Heart right ventricle (tissue), 16 donors: ENCODE data around the gene DUSP28. TPM values are rescaled to one million over a fixed set of nuclear protein-coding genes. Genes with fewer than 3 reads are reported as not detected.
A peak's percentile ranks its signal among the peaks of the same experiment; 100 is the strongest.

ENCODE experiments used
- ATAC-seq, 8 donors: fragments of 200-7000 bp; cut with Tn5 transposase; one replicate each; pipeline ENCODE4 v1.9.1; 2020; ENCODE audit warnings: mild to moderate bottlenecking in 8 of 8, moderate library complexity in 8 of 8, moderate number of reproducible peaks in 1 of 8
- DNase-seq, 2 donors: peaks; one replicate each; pipeline ENCODE4 v3.0.0-alpha.2; 2020
- H3K27ac ChIP-seq, 10 donors: fragments of 200-600 bp; sonication (generic) in 2 of 10; one replicate each; pipeline versions ENCODE4 v1.5.0 to v1.8.0; 2020 to 2022; ENCODE audit warnings: mild to moderate bottlenecking in 3 of 10
- H3K27me3 ChIP-seq, 7 donors: fragments of 200-600 bp; one replicate each; pipeline ENCODE4 v1.8.0; 2021 to 2022; ENCODE audit warnings: mild to moderate bottlenecking in 2 of 7
- H3K36me3 ChIP-seq, 9 donors: fragments of 200-600 bp; sonication (generic) in 1 of 9; one replicate each; pipeline versions ENCODE4 v1.5.0 to v1.8.0; 2020 to 2022; ENCODE audit warnings: mild to moderate bottlenecking in 2 of 9
- H3K4me1 ChIP-seq, 9 donors: fragments of 200-600 bp; sonication (generic) in 1 of 9; one replicate each; pipeline versions ENCODE4 v1.5.0 to v1.8.0; 2020 to 2022; ENCODE audit warnings: mild to moderate bottlenecking in 4 of 9
- H3K4me3 ChIP-seq, 10 donors: fragments of 200-600 bp; sonication (generic) in 2 of 10; one replicate each; pipeline versions ENCODE4 v1.5.0 to v1.8.0; 2020 to 2022; ENCODE audit warnings: mild to moderate bottlenecking in 7 of 10, moderate library complexity in 2 of 10
- H3K9me3 ChIP-seq, 11 donors: fragments of 200-600 bp in 10 of 11; sonication (generic) in 2 of 11; one replicate each; pipeline versions ENCODE4 v1.5.0 to v1.8.0; 2013 to 2022; ENCODE audit warnings: mild to moderate bottlenecking in 2 of 11, control low read depth in 1 of 11, moderate library complexity in 1 of 11
- WGBS, 2 donors: extraction: QIAGEN DNeasy Blood & Tissue Kit; methylation state at CpG; one replicate each; pipeline ENCODE4 v1.1.7; 2013; ENCODE audit warnings: inconsistent platforms in 1 of 2; 5-methylcytosine and 5-hydroxymethylcytosine counted together
- intact Hi-C, 10 donors: fragments of 100-400 bp; cut with DNase I; formaldehyde crosslinking; loops; one replicate each; pipeline versions ENCODE4 v1.11.1 to v1.14.2; 2022
- polyA plus RNA-seq, 2 donors: library from polyadenylated mRNA; stranded (reverse); fragments of 200-250 nt; gene quantifications; one replicate each; pipeline ENCODE4 v1.2.3, GENCODE V29; 2013
- total RNA-seq, 10 donors: library from RNA; stranded (reverse); fragmentation: NEBNext Ultra II Directional in 3 of 10; extraction: Animal tissue kit (Norgen Biotek cat#: 25700) in 3 of 10; gene quantifications; one replicate each; pipeline versions ENCODE4 v1.2.1 to v1.2.4, GENCODE V29; 2021 to 2023
- TF ChIP-seq, protein P1 (sequence below), 9 donors: fragments of 200-600 bp; sonication (generic) in 2 of 9; IDR thresholded peaks; one replicate each; pipeline versions ENCODE4 v1.5.0 to v1.8.0; 2021 to 2022; ENCODE audit warnings: antibody characterized with exemption in 9 of 9, mild to moderate bottlenecking in 5 of 9, moderate library complexity in 1 of 9
- donor health status: Arrhythmogenic right ventricular cardiomyopathy.
- donor health status: ischemic (EF 13 %, LVEDD 7.1; RV severe dilation, severe dysfunction).
- donor health status: healthy with polysubstance abuse.
- donor health status: DM: no; HTN: yes; CAD: no.
- donor health status: DM: no; HTN: no; CAD: no.
- donor health status: ischemic (EF 25% LVEDD 6.9; RV normal size, moderate dysfunction).
- donor health status: ischemic (EF 25% LVEDD 5.7; RV mildly dilated, moderate dysfunction).
- donor health status: healthy.
- donor health status: DM: yes; HTN: yes; CAD: no.
- donor health status: Ischemic cardiomyopathy.
- donor health status: ischemic (EF 35%, LVEDD 5.7; RV mildly dilated, moderate dysfunction).
- donor health status: nonischemic (EF 11% LVEDD 7.7; RV severe dilation, severe dysfunction).
- donor health status: DM: yes; HTN: yes; CAD: no.
- donor health status: PGD.
- donor health status: ischemic (EF 29% LVEDD 5.4; RV normal size, mild dysfunction).
- donor health status: nonischemic (EF 23%, LVEDD 6.1; RV moderate dilation, normal function).

DUSP28 gene
- total and polyA plus RNA-seq, 12 donors: 4.7 to 22.1 (median 13.4) TPM

DNA sequence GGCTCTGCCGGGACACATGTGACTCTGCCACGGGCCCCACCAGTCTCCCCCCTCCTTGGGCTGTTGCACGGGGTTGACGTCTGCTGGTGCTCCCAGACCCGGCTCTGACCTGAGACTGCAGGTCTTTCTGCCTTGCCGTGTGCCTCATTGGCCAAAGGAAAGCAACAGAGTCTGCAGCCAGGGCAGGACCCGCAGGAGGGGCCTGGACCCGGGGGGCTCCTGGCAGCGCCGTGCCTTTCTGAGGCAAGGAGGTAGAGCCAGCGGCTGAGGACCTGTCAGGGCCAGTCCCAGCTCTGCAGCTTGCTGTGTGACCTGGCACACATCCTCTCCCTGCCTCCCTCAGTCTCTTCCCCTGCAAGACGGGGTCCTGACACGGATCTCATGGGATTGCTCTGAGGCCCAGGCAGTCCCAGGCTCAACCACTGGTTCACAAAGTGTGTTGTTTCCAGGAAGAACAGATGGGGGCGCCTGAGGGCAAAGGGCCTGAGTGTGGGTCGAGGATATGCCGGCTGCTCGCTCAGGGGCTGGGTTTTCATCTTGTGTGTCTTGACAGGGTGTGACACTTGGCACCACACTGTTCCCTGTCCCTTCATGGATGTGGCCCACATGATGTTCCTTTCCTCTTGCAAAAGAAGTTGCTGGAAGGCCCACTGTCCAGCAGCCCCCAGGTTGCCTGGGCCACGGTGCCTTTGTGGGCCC lies 35.4 kb downstream of the DUSP28 start:
- TF ChIP-seq, protein P1, sequence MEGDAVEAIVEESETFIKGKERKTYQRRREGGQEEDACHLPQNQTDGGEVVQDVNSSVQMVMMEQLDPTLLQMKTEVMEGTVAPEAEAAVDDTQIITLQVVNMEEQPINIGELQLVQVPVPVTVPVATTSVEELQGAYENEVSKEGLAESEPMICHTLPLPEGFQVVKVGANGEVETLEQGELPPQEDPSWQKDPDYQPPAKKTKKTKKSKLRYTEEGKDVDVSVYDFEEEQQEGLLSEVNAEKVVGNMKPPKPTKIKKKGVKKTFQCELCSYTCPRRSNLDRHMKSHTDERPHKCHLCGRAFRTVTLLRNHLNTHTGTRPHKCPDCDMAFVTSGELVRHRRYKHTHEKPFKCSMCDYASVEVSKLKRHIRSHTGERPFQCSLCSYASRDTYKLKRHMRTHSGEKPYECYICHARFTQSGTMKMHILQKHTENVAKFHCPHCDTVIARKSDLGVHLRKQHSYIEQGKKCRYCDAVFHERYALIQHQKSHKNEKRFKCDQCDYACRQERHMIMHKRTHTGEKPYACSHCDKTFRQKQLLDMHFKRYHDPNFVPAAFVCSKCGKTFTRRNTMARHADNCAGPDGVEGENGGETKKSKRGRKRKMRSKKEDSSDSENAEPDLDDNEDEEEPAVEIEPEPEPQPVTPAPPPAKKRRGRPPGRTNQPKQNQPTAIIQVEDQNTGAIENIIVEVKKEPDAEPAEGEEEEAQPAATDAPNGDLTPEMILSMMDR (IDR thresholded peaks at IDR 0.05): peak in 5 of 9 donors; percentile 29 to 44 (median 42)
- ATAC-seq: peak in 6 of 8 donors; percentile 9 to 49 (median 26)
- Histone ChIP-seq H3K27ac (peak overlapping the region in 9 of 10 donors; percentile 14 to 79 (median 67)), H3K4me1 (peaks cover 3 to 46% (median 20%) of the 10 kb centered on the region in 9 donors), H3K9me3 (no peaks in the 10 kb centered on the region), H3K27me3 (no peaks in the 10 kb centered on the region), H3K36me3 (peaks cover 0 to 93% (median 8%) of the 10 kb centered on the region in 9 donors), H3K4me3 (no peak overlapping the region)
- no peak for DNase-seq
- 38 to 53% methylated on average over 18 of the region's 18 CpGs for WGBS, 2 donors
- intact Hi-C loops: loop anchor here in 1 of 10 donors (5.0 kb wide), 1 partner anchor 33 kb away; the partner anchor contains the start of gene DUSP28

GRCh38 chr2:240596080-240596460 lies 35.9 kb downstream of the DUSP28 start:
- H3K27ac ChIP-seq: peak overlapping the region in 9 of 10 donors; percentile 14 to 79 (median 67)
- DNase-seq (no peak), ATAC-seq (peak in 7 of 8 donors; percentile 6 to 30 (median 17))
- peaks cover 3 to 46% (median 20%) of the 10 kb centered on the region in 9 donors for H3K4me1 ChIP-seq
- intact Hi-C loops: loop anchor here in 1 of 10 donors (5.0 kb wide), 1 partner anchor 34 kb away; the partner anchor contains the start of gene DUSP28
- peak overlapping the region in 1 of 10 donors; percentile 3 for H3K4me3 ChIP-seq
- TF ChIP-seq, protein P1 (IDR thresholded peaks at IDR 0.05): no peak
- H3K36me3 ChIP-seq: peaks cover 0 to 90% (median 8%) of the 10 kb centered on the region in 9 donors
- 54 to 71% methylated on average over 17 of the region's 17 CpGs for WGBS, 2 donors
- no peaks in the 10 kb centered on the region for H3K27me3 ChIP-seq
- no peaks in the 10 kb centered on the region for H3K9me3 ChIP-seq

- peaks cover 0 to 90% (median 8%) of the 10 kb centered on the region in 9 donors for H3K36me3 ChIP-seq
- intact Hi-C loops: loop anchor here in 1 of 10 donors (5.0 kb wide), 1 partner anchor 34 kb away; the partner anchor contains the start of gene DUSP28
- no peaks in the 10 kb centered on the region for H3K9me3 ChIP-seq
- DNase-seq (peak; percentile 75 to 83), ATAC-seq (peak; percentile 57 to 83 (median 74))
- TF ChIP-seq, protein P1 (IDR thresholded peaks at IDR 0.05): no peak
- WGBS, 2 donors: 51 to 67% methylated on average over 22 to 23 of the region's 23 CpGs
- H3K27ac ChIP-seq: peak overlapping the region in 8 of 10 donors; percentile 35 to 79 (median 68)
- peaks cover 3 to 46% (median 20%) of the 10 kb centered on the region in 9 donors for H3K4me1 ChIP-seq
- H3K27me3 ChIP-seq: no peaks in the 10 kb centered on the region
- peak overlapping the region in 2 of 10 donors; percentile 3 to 14 for H3K4me3 ChIP-seq
Observed at GRCh38 chr2:240596491-240596931, 36.4 kb downstream of the DUSP28 start.

DNA sequence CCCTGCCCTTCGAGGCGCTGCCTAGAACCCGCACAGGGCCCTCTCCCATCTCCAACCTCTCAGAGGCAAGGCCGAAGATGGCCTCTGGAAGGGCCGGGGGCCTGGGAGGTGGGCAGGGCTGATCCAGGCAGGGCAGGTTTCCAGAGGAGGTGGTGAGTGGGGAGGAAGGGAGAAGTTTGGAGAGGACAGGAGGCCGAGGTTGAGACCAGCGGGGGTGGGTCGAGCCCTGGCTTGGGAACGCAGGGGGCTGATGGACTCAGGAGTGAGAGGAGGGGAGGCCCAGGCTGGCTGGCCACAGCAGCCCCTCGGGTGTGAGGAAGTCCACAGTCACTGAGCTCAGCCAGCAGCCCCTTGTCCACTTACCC lies 36.9 kb downstream of the DUSP28 start:
- no peaks in the 10 kb centered on the region for H3K9me3 ChIP-seq
- peak overlapping the region in 1 of 10 donors; percentile 14 for H3K4me3 ChIP-seq
- DNase-seq (no peak), ATAC-seq (peak in 1 of 8 donors; percentile 0)
- peaks cover 0 to 88% (median 8%) of the 10 kb centered on the region in 9 donors for H3K36me3 ChIP-seq
- peak overlapping the region in 1 of 10 donors; percentile 54 for H3K27ac ChIP-seq
- 49 to 74% methylated on average over 10 of the region's 10 CpGs for WGBS, 2 donors
- no peaks in the 10 kb centered on the region for H3K27me3 ChIP-seq
- H3K4me1 ChIP-seq: peaks cover 3 to 46% (median 20%) of the 10 kb centered on the region in 9 donors
- intact Hi-C loops: loop anchor here in 1 of 10 donors (5.0 kb wide), 1 partner anchor 35 kb away; the partner anchor contains the start of gene DUSP28
- TF ChIP-seq, protein P1 (IDR thresholded peaks at IDR 0.05): no peak
